Measurements from ENCODE around the gene SLC22A16. TPM values are rescaled to one million over a fixed set of nuclear protein-coding genes. Genes with fewer than 3 reads are reported as not detected.

SLC22A16 gene
- polyA plus RNA-seq, 1 of the 3 experiments (the other 2 are of a cell fraction): not detected

GRCh38 chr6:110482774-110483400 lies 6.5 kb upstream of the SLC22A16 start:
- WGBS (ENCODE audit: low lambda C conversion rate): 82% methylated on average over 7 of the region's 7 CpGs
- Histone ChIP-seq H3K4me3 (ENCODE audit: low read depth in 2 of 2, low read length in 1 of 2) (no peak overlapping the region), H3K79me2 (ENCODE audit: insufficient read depth) (no peaks in the 10 kb centered on the region), H3K4me2 (no peak overlapping the region), H3K36me3 (replicated peaks in 1 of 2; ENCODE audit: control insufficient read depth in 1 of 2, insufficient read depth in 2 of 2, low read length in 1 of 2) (no peaks in the 10 kb centered on the region), H3K9me2 (no peaks in the 10 kb centered on the region), H3F3A (replicated peaks; ENCODE audit: insufficient read depth) (no peaks in the 10 kb centered on the region), H3K9me3 (no peaks in the 10 kb centered on the region; the same call in 1 of the 2 replicates), H4K20me1 (ENCODE audit: insufficient read depth) (no peaks in the 10 kb centered on the region), H3K4me1 (ENCODE audit: control insufficient read depth in 1 of 2, insufficient read depth in 2 of 2, low read depth in 1 of 2, low read length in 1 of 2) (no peaks in the 10 kb centered on the region), H3K27me3 (ENCODE audit: insufficient read depth) (no peaks in the 10 kb centered on the region), H2AFZ (ENCODE audit: low read depth) (no peak overlapping the region), H3K9ac (no peak overlapping the region), H3K27ac (ENCODE audit: low read depth in 2 of 2, low read length in 1 of 2) (no peak overlapping the region)
- POLR2A ChIA-PET: no interaction called here
- TF ChIP-seq SMC3 (IDR thresholded peaks at IDR 0.05; ENCODE audit: low read depth, low read length) (no peak), JUND (IDR thresholded peaks at IDR 0.05) (no peak), GABPA (IDR thresholded peaks at IDR 0.05; ENCODE audit: low read depth) (no peak), CTCF (IDR thresholded peaks at IDR 0.05) (no peak), SIN3A (IDR thresholded peaks at IDR 0.05; ENCODE audit: borderline replicate concordance, low read depth, low read length) (no peak), TAF1 (IDR thresholded peaks at IDR 0.05; ENCODE audit: borderline replicate concordance, low read depth, low read length) (no peak), REST (IDR thresholded peaks at IDR 0.05; ENCODE audit: low read depth, low read length) (no peak), FOSL2 (IDR thresholded peaks at IDR 0.05; ENCODE audit: borderline replicate concordance, low read depth) (no peak), CHD2 (IDR thresholded peaks at IDR 0.05; ENCODE audit: low read length, partially characterized antibody) (no peak), NFIC (IDR thresholded peaks at IDR 0.05; ENCODE audit: borderline replicate concordance) (no peak), MXI1 (IDR thresholded peaks at IDR 0.05; ENCODE audit: low read depth, low read length) (no peak), PBX3 (IDR thresholded peaks at IDR 0.05) (no peak), FOXM1 (IDR thresholded peaks at IDR 0.05; ENCODE audit: low read depth) (no peak), RAD21 (IDR thresholded peaks at IDR 0.05; ENCODE audit: low read length) (no peak), TCF12 (IDR thresholded peaks at IDR 0.05) (no peak), MEF2A (IDR thresholded peaks at IDR 0.05; ENCODE audit: borderline replicate concordance, low read depth) (no peak)
- TF ChIP-seq, protein P1, sequence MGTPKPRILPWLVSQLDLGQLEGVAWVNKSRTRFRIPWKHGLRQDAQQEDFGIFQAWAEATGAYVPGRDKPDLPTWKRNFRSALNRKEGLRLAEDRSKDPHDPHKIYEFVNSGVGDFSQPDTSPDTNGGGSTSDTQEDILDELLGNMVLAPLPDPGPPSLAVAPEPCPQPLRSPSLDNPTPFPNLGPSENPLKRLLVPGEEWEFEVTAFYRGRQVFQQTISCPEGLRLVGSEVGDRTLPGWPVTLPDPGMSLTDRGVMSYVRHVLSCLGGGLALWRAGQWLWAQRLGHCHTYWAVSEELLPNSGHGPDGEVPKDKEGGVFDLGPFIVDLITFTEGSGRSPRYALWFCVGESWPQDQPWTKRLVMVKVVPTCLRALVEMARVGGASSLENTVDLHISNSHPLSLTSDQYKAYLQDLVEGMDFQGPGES (IDR thresholded peaks at IDR 0.05; ENCODE audit: low read depth, low read length): no peak
- no peak for DNase-seq
- CTCF ChIA-PET: no interaction called here

All from SK-N-SH (cell line).